B cell (primary cell): Measurements from ENCODE around the gene NTRK2. TPM values are rescaled to one million over a fixed set of nuclear protein-coding genes. Genes with fewer than 3 reads are reported as not detected.

Source experiments
- ATAC-seq: fragments of 200-7000 bp; cut with Tn5 transposase; one replicate; pipeline ENCODE4 v1.10.0; 2021; ENCODE audit warnings: low read depth, mild to moderate bottlenecking, moderate number of reproducible peaks, moderate library complexity
- CTCF ChIA-PET: fragments of 350-600 bp; sonication (Branson Sonifier 250); formaldehyde crosslinking; loops from one replicate; lab custom pipeline; 2021; ENCODE audit warnings: antibody characterized with exemption, inconsistent platforms; lab: Charles Lee
- POLR2A ChIA-PET: fragments of 350-600 bp; sonication (Branson Sonifier 250); formaldehyde crosslinking; loops from one replicate; lab custom pipeline; 2021; ENCODE audit warnings: antibody characterized with exemption; lab: Charles Lee
- DNase-seq: peaks from one replicate; pipeline ENCODE4 v3.0.0; 2013
- H2AFZ ChIP-seq: 2 replicates; pipeline ENCODE4 v1.6.1; 2012; ENCODE audit warnings: mild to moderate bottlenecking, low read depth, low read length; ENCODE audit not compliant: insufficient read depth, poor library complexity, severe bottlenecking
- H3K27ac ChIP-seq, 2 donors: 1 replicate in 1 of 2; 2 replicates in 1 of 2; pipeline ENCODE4 v1.5.1; 2012 to 2013; ENCODE audit warnings: low read length in 2 of 2, mild to moderate bottlenecking in 2 of 2, moderate library complexity in 1 of 2
- H3K27me3 ChIP-seq, 4 experiments: fragments of 200-600 bp in 1 of 4; sonication (generic) in 1 of 4; replicated peaks in 1 of 4; 1 replicate in 2 of 4; 2 replicates in 2 of 4; pipeline versions ENCODE4 v1.6.1 to v1.7.0; 2013 to 2016; ENCODE audit warnings: low read length in 3 of 4, mild to moderate bottlenecking in 2 of 4, mixed read lengths in 1 of 4, moderate library complexity in 1 of 4; ENCODE audit not compliant: insufficient read depth in 4 of 4, control insufficient read depth in 3 of 4; ENCODE audit errors: control extremely low read depth in 1 of 4
- H3K36me3 ChIP-seq, 2 experiments: replicated peaks in 1 of 2; 1 replicate in 1 of 2; 2 replicates in 1 of 2; pipeline versions ENCODE4 v1.6.1 to v1.7.1; 2013; ENCODE audit warnings: low read length in 1 of 2; ENCODE audit not compliant: insufficient read depth in 2 of 2, control insufficient read depth in 1 of 2; ENCODE audit errors: control extremely low read depth in 1 of 2, extremely low read depth in 1 of 2
- H3K4me1 ChIP-seq, 2 donors: fragments of 200-600 bp in 1 of 2; sonication (generic) in 1 of 2; 1 replicate in 1 of 2; 2 replicates in 1 of 2; pipeline versions ENCODE4 v1.5.1 to v1.6.1; 2013 to 2017; ENCODE audit warnings: low read length in 2 of 2; ENCODE audit not compliant: control insufficient read depth in 2 of 2, insufficient read depth in 2 of 2
- H3K4me2 ChIP-seq: replicated peaks from 2 replicates; pipeline ENCODE3; 2012; ENCODE audit warnings: mild to moderate bottlenecking, low read depth, low read length; ENCODE audit not compliant: poor library complexity, severe bottlenecking
- H3K4me3 ChIP-seq, 5 experiments: fragments of 200-600 bp in 1 of 5; sonication (generic) in 1 of 5; 1 replicate in 3 of 5; 2 replicates in 2 of 5; pipeline versions ENCODE4 v1.5.1 to v1.7.0; 2011 to 2016; ENCODE audit warnings: low read length in 4 of 5, mild to moderate bottlenecking in 4 of 5, low read depth in 2 of 5, control low read depth in 1 of 5, moderate library complexity in 1 of 5; ENCODE audit not compliant: insufficient read depth in 1 of 5; ENCODE audit errors: control extremely low read depth in 1 of 5, extremely low read depth in 1 of 5
- H3K79me2 ChIP-seq: fragments of 200-600 bp; sonication (generic); one replicate; pipeline ENCODE4 v1.6.0; 2016; ENCODE audit warnings: low read length; ENCODE audit not compliant: control insufficient read depth, insufficient read depth
- H3K9ac ChIP-seq: fragments of 200-600 bp; sonication (generic); 2 replicates; pipeline ENCODE4 v1.6.1; 2017; ENCODE audit warnings: mild to moderate bottlenecking, low read length, moderate library complexity
- H3K9me3 ChIP-seq, 3 donors: one replicate each; pipeline versions ENCODE4 v1.6.1 to v1.7.1; 2013; ENCODE audit warnings: low read length in 2 of 3; ENCODE audit not compliant: control insufficient read depth in 2 of 3, insufficient read depth in 1 of 3; ENCODE audit errors: control extremely low read depth in 1 of 3
- H4K20me1 ChIP-seq: 2 replicates; pipeline ENCODE4 v1.6.0; 2012; ENCODE audit warnings: mild to moderate bottlenecking, low read length; ENCODE audit not compliant: insufficient read depth, control insufficient read depth, poor library complexity, severe bottlenecking
- H3K27ac Mint-ChIP-seq: one replicate; pipeline ENCODE4 v1.8.0; 2021; ENCODE audit warnings: mixed read lengths
- H3K27me3 Mint-ChIP-seq: one replicate; pipeline ENCODE4 v1.8.0; 2021; ENCODE audit warnings: mixed read lengths
- H3K4me1 Mint-ChIP-seq: one replicate; pipeline ENCODE4 v1.8.0; 2021; ENCODE audit warnings: mixed read lengths
- H3K4me3 Mint-ChIP-seq: one replicate; pipeline ENCODE4 v1.8.0; 2021; ENCODE audit warnings: mixed read lengths
- H3K9me3 Mint-ChIP-seq: one replicate; pipeline ENCODE4 v1.8.0; 2022; ENCODE audit warnings: mixed read lengths; ENCODE audit not compliant: insufficient read depth
- EZH2 ChIP-seq: IDR thresholded peaks from 2 replicates; pipeline ENCODE4 v1.6.1; 2012; ENCODE audit warnings: borderline replicate concordance, low read depth, mild to moderate bottlenecking, moderate library complexity, low read length; ENCODE audit not compliant: insufficient read depth, poor library complexity, severe bottlenecking
- WGBS: methylation state at CpG from one replicate; pipeline ENCODE4 v1.1.5; 2013; ENCODE audit warnings: missing lambda C conversion rate; ENCODE audit not compliant: insufficient coverage; 5-methylcytosine and 5-hydroxymethylcytosine counted together
- intact Hi-C: fragments of 100-400 bp; cut with micrococcal nuclease; formaldehyde crosslinking; loops from one replicate; pipeline ENCODE4 v1.10.0; 2022
- polyA plus RNA-seq: library from polyadenylated mRNA; depleted of rRNA; stranded (reverse); fragments of >200 nt; gene quantifications from 2 replicates; pipeline ENCODE4 v1.2.3, GENCODE V29; 2012
- total RNA-seq, 2 donors: library from RNA; stranded (reverse); fragments of 120-200 nt in 1 of 2; gene quantifications; 1 replicate in 1 of 2; 2 replicates in 1 of 2; pipeline versions ENCODE4 v1.2.3 to v1.2.4, GENCODE V29; 2013 to 2022
- TF ChIP-seq, protein P1 (sequence below): fragments of 200-600 bp; IDR thresholded peaks from one replicate; pipeline ENCODE4 v1.8.0; 2022; ENCODE audit warnings: antibody characterized with exemption, mild to moderate bottlenecking

The NTRK2 gene
- total and polyA plus RNA-seq, 2 donors (not counting 1 experiment from before 2014, with no cell fraction given), result 0.03 to 0.10 TPM

DNA sequence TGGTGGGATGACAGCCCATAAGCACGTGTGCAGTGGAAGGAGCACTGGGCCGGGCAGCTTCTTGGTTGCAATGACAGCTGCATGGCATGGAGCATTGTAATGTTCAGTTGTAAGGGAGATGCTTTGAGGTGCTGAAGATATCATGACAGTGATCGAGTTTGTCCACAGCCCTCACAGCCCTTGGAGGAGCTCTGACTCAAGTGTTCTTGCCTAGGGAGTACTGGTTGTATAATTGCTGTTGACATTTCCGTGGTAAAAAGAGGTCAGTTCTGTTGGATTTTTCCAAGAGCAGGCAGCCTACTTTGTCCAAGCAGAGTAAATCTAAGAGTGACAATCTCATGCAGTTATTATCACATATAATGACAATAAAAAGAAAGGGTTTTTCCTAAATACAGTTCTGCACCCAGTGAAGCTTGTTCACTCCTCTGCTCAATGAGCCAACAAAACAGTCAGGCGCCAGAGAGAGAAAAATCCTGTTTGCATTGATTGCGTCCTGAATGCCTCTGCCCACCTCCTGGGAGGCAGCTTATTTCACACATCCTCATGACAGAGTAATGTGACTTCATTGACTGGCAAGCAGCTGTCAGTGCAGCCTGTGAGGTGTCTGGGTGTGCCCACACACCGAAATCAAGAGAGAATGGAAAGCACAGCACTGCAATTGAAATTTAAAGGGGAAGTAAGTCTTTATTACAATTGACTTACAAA, 248.0 kb downstream of the NTRK2 start:
- H4K20me1 ChIP-seq, result no peaks in the 10 kb centered on the region
- no peaks in the 10 kb centered on the region for H3K4me1 ChIP-seq
- no peak overlapping the region for H3K9ac ChIP-seq
- H3K4me2 ChIP-seq, result no peak overlapping the region
- CTCF ChIA-PET, result no interaction called here
- no peaks in the 10 kb centered on the region for H3K79me2 ChIP-seq
- H3K4me3 ChIP-seq, result no peak overlapping the region
- H3K27ac ChIP-seq, result no peak overlapping the region
- POLR2A ChIA-PET, result no interaction called here
- Mint-ChIP-seq H3K4me1 (no peaks in the 10 kb centered on the region), H3K9me3 (no peaks in the 10 kb centered on the region), H3K27ac (no peak overlapping the region), H3K27me3 (peaks cover 4% of the 10 kb centered on the region), H3K4me3 (no peak overlapping the region)
- WGBS, result 67% methylated on average over 6 of the region's 7 CpGs
- intact Hi-C loops, result no loop called here
- TF ChIP-seq, protein P1, sequence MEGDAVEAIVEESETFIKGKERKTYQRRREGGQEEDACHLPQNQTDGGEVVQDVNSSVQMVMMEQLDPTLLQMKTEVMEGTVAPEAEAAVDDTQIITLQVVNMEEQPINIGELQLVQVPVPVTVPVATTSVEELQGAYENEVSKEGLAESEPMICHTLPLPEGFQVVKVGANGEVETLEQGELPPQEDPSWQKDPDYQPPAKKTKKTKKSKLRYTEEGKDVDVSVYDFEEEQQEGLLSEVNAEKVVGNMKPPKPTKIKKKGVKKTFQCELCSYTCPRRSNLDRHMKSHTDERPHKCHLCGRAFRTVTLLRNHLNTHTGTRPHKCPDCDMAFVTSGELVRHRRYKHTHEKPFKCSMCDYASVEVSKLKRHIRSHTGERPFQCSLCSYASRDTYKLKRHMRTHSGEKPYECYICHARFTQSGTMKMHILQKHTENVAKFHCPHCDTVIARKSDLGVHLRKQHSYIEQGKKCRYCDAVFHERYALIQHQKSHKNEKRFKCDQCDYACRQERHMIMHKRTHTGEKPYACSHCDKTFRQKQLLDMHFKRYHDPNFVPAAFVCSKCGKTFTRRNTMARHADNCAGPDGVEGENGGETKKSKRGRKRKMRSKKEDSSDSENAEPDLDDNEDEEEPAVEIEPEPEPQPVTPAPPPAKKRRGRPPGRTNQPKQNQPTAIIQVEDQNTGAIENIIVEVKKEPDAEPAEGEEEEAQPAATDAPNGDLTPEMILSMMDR, result no peak
- no peak for TF ChIP-seq EZH2
- DNase-seq (no peak), ATAC-seq (no peak)
- H2AFZ ChIP-seq, result no peak overlapping the region
- H3K27me3 ChIP-seq, result no peaks in the 10 kb centered on the region
- H3K36me3 ChIP-seq, result no peaks in the 10 kb centered on the region
- no peaks in the 10 kb centered on the region for H3K9me3 ChIP-seq

DNA sequence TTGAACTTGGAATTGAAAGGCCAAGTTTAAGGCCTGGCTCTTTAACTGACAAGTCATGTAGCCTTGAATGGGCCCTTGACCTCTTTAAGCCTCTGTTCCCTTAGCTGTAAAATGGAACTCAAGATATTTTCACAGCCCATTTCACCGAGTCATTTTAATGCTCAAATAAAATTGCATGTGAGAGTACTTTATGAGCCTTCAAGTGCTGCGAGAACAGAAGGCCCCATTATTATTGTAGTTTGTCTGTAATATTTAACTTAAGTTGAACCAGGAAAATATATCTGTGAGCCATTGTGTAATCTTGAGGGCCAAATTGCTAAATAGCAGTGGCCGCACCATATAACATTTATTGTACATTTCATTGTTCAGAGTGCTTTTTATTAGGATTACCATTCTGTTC, 249.9 kb downstream of the NTRK2 start:
- Histone ChIP-seq H3K4me3 (no peak overlapping the region), H3K79me2 (no peaks in the 10 kb centered on the region), H4K20me1 (no peaks in the 10 kb centered on the region), H3K4me1 (no peaks in the 10 kb centered on the region), H3K4me2 (no peak overlapping the region), H3K9ac (no peak overlapping the region), H3K27ac (no peak overlapping the region), H3K27me3 (no peaks in the 10 kb centered on the region), H3K36me3 (no peaks in the 10 kb centered on the region), H2AFZ (no peak overlapping the region), H3K9me3 (no peaks in the 10 kb centered on the region)
- WGBS, result no CpG with 5 or more reads among the region's 3 CpGs
- Mint-ChIP-seq H3K4me3 (no peak overlapping the region), H3K4me1 (no peaks in the 10 kb centered on the region), H3K27ac (no peak overlapping the region), H3K27me3 (peaks cover 4% of the 10 kb centered on the region), H3K9me3 (no peaks in the 10 kb centered on the region)
- TF ChIP-seq, protein P1, result no peak
- TF ChIP-seq EZH2, result no peak
- CTCF ChIA-PET, result no interaction called here
- POLR2A ChIA-PET, result no interaction called here
- intact Hi-C loops, result no loop called here
- DNase-seq (no peak), ATAC-seq (no peak)
